CD4-positive, alpha-beta T cell treated with Interleukin-4 for 4 hours (primary cell): ENCODE data around the gene WWTR1.

ENCODE experiments used
- DNase-seq: peaks from one replicate; pipeline ENCODE4 v3.0.0-alpha.2; 2020

Gene WWTR1

GRCh38 chr3:149589332-149589731 is 68.5 kb downstream of the WWTR1 start:
- DNase-seq = no peak

GRCh38 chr3:149588909-149589308 is 68.9 kb downstream of the WWTR1 start:
- DNase-seq = no peak

GRCh38 chr3:149587383-149587782 is 70.4 kb downstream of the WWTR1 start:
- DNase-seq = no peak

DNA sequence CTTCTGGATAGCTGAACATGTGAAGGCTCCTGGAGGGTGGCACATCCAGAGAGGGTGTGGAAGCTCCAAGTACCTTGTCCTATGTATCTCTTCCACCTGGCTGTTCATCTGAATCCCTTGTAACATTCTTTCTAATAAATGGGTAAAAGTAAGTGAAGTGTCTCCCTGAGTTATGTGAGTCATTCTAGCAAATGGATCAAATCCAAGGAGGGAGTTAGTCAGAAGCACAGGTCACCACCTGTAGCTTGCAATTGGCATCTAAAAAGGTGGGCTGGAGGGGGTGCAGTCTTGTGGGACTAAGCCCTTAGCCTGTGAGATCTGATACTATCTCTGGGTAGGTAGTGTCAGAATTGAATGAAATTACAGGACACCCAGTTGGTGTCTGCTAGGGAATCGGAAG is 71.0 kb downstream of the WWTR1 start:
- DNase-seq = no peak

DNA sequence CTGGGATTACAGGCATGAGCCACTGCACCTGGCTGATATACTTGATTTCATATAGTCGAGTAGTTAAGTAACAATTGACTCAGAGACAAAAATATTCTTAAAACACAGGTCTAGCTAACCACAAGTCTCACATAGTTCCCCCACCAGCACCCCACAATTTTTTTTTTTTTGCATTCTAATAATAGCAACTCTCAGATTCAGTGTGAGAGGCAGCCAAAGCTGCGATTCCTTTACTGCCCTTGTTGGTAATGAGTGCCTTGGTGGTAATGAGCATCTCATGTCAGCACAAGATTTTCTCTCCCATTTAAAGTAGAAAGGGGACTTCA is 72.5 kb downstream of the WWTR1 start:
- DNase-seq = no peak

DNA sequence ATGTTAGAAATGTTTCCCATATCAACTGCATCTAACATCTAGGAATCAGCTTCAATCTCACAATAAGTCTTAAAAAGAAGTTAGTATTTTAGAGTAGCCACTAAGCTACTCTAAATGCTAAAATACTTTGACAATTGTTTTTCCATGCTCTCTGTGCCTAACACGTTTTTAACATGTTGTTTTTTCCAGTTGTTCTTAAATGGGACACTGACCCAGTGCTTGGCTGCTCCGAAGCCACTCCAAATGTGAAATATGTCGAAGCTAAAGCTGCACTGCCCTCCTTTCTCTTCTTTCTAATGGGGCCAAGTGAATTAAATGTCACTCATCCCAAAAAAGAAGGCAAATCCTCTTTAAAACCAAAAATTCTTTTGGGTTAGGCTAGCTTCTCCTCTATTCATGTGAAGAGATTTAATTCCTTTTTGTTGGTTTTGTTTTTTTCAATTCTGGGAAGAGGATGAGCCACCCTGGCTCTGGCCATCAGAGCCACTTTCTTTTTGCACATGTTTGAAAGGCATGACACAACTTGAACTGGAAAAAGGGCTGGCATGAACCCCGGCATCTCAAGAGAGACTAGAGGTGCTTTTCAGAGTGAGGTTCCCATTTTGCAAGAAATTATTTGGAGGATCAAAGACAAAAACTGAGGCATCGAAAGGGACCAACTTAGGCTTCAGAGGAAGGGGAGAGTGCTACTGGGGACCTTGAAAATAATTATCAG is 73.7 kb downstream of the WWTR1 start:
- DNase-seq = no peak

GRCh38 chr3:149582395-149582794 is 75.4 kb downstream of the WWTR1 start:
- no peak for DNase-seq

DNA sequence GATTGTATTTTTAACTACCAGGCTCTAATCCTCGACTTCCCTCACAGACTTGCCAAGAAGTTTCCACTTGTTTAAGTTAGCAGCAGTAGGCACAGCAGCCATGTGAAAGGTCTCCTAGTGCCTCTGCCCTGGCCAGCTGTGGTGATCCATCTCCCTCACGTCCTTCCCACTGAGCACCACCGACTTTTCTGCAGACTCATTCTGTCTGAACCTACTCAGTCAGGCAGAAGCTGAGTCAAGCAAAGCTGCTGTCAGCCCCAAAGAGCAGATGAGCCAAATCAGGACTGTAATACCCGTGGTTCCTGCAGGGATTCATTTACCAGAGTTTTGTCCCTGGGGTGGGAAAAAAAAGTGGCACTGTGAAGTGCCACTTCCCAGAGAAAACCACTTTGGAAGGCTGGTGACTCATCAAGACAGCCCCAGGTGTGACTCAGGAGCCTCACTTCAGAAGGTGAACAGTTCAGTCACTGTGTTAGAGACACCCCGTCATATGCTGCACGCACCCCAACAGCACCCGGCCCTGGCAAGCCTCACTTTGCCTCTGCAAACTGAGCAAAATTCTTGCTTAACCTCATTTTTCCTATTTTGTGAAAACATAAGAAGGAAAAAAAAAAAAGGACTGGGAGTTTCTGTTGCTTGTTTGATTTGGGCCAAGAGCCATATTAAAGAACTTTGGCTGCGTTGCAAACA is 76.0 kb downstream of the WWTR1 start:
- no peak for DNase-seq

GRCh38 chr3:149581248-149581647 is 76.6 kb downstream of the WWTR1 start:
- DNase-seq = no peak

GRCh38 chr3:149579838-149580542 is 77.8 kb downstream of the WWTR1 start:
- peak; percentile 18 for DNase-seq

- no peak for DNase-seq
Observed at GRCh38 chr3:149579161-149579560, 78.7 kb downstream of the WWTR1 start.

DNA sequence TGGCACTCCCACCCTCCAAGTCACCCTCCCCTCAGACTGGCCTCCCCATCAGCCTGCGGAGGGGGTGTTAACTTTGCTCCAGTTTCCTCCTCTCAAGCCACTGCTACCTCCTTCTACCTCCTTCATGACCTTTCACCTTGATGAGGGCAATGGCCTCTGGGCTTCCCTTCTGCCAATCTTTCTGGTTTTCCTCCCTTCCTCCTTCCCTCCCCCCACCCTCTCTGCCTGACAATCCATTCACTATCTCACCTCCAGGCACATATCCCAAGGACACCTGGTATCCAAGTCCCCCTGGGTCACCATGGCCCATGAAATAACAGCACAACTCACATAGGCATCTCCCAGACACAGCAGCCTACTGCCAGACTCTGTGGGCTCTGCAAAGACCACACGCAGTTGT is 80.0 kb downstream of the WWTR1 start:
- DNase-seq = no peak

GRCh38 chr3:149575961-149576564 is 81.8 kb downstream of the WWTR1 start:
- no peak for DNase-seq

GRCh38 chr3:149575213-149575960 is 82.4 kb downstream of the WWTR1 start:
- no peak for DNase-seq

DNA sequence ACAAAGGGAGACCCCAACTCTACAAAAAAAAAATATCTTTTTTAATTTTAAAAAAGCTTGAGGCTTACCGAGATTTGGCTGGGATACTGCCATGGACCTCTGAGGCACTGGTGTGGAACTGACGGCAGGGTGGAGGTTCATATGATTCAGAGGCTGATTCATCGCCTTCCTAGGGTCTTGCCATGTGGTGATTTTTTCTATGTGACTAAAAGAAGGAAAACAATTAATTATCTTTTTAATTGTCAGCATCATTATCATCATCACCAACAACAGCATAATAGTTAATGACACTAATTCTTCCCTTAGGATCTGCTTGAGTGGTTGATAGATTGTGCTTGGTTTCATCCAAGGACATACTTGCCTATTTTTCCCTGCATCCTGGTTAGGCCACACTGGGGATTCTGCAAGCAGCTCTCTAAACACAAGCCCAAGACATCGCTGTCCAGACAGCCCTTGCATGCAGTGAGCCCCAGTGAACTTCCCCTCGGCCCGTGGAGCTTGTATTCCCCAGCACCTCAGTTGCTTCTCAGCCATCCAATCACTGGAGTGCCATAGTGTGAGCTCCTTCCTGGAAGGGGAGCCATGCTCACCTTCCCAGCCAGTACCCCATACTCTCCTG is 84.9 kb downstream of the WWTR1 start:
- no peak for DNase-seq

DNA sequence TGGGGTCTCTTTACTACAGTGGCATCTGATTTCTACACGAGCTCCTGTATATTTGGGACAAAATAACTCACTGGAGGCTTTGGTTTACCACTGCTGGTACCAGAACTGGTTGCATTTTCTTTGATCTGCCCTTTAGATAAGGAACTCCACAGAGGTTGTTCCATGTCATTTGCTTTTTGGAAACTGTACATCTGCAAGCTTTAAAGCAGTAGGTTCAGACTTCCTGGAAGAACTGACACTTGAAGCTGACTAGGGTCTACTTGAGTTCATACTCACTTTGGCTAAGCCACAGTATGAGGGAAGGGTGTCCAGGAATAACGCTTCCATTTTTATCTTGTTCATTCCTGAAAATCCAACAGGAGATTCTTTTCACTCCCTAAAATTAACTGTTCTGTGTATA is 86.4 kb downstream of the WWTR1 start:
- no peak for DNase-seq

- DNase-seq = no peak
Observed at GRCh38 chr3:149570016-149570415, 87.8 kb downstream of the WWTR1 start.

DNA sequence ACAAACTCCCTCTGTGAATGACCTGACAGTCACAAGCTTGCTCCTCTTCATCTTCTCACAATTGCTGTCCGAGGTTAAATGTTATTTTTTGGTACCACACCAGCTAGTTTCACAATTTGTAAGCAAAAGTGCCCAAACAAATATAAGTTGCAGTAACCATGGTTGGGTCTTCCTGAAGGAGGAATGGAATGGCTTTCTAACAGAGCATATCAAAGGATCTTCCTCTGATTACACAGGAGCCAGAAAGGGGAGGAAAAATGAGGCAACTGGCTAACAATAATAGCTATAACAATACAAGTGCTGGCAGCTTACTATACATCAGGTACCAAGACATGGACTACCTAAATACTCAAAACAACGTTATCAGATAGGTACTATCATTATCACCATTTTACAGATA is 90.4 kb downstream of the WWTR1 start:
- DNase-seq = no peak

DNA sequence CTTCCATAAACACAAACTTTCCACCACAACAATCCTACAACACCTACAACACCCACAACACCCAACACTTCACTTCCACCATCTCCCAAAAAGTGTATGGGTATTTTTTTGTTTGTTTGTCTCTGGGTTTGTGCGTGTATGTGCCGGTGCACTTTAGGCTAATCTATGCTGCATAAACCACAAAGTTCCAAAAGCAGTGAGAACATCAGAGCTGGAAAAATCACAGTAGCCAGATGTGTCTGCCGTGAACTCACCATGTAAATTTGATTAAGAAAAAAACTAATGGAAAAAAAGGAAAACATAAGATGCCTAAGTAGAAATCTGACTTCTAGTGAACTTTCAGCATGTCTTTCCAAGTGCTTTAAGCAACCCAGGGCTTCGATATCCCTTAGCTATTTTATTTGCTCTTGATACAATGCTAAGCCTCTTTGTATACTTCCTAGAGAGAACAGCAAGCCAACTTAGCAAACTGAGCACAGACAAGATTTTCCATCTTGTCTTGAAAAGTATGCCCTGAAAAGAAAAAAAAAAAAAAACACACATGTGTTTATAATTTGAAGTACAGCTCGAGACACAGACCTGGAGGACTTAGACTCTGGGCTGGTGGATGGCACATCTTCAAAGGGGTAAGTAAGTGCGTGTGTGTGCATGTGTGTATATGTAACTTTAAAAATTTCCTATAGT is 91.4 kb downstream of the WWTR1 start:
- no peak for DNase-seq

GRCh38 chr3:149564079-149564478 is 93.7 kb downstream of the WWTR1 start:
- no peak for DNase-seq

- no peak for DNase-seq
Observed at GRCh38 chr3:149563114-149563513, 94.7 kb downstream of the WWTR1 start.

DNA sequence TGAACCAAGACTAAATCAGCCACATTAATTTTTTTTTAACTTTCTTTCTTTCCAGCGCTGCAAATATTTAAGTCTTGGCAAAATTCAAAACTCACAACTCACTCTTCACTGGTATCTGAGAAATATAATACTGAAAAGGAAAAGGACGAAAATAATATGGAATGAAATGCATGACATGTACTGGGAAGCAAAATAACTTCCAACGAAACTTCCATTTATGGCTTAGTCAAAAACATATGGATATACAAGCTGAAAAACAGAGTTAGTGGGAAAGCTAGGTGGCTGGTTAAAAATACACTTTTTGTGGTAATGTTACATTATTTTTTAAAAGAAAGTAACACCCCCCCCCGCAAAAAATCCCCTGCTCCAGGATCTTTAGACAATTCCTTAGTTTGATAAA is 97.2 kb downstream of the WWTR1 start:
- DNase-seq = no peak
